Esophagus squamous epithelium (tissue), 4 donors: Measurements from ENCODE around the gene PERM1.

Experiments
- POLR2A ChIP-seq, 4 donors: fragments of 450-650 bp; IDR thresholded peaks; one replicate each; pipeline ENCODE4 v1.6.1; 2017; ENCODE audit warnings: antibody characterized with exemption in 4 of 4, mild to moderate bottlenecking in 4 of 4, moderate library complexity in 3 of 4
- TF ChIP-seq, protein P1 (sequence below), 6 experiments: fragments of 450-650 bp in 4 of 6; fragments of 200-600 bp in 2 of 6; sonication (generic) in 2 of 6; IDR thresholded peaks; one replicate each; pipeline ENCODE4 v1.5.1; 2016 to 2019; ENCODE audit warnings: antibody characterized with exemption in 6 of 6, mild to moderate bottlenecking in 4 of 6, moderate library complexity in 4 of 6

DNA sequence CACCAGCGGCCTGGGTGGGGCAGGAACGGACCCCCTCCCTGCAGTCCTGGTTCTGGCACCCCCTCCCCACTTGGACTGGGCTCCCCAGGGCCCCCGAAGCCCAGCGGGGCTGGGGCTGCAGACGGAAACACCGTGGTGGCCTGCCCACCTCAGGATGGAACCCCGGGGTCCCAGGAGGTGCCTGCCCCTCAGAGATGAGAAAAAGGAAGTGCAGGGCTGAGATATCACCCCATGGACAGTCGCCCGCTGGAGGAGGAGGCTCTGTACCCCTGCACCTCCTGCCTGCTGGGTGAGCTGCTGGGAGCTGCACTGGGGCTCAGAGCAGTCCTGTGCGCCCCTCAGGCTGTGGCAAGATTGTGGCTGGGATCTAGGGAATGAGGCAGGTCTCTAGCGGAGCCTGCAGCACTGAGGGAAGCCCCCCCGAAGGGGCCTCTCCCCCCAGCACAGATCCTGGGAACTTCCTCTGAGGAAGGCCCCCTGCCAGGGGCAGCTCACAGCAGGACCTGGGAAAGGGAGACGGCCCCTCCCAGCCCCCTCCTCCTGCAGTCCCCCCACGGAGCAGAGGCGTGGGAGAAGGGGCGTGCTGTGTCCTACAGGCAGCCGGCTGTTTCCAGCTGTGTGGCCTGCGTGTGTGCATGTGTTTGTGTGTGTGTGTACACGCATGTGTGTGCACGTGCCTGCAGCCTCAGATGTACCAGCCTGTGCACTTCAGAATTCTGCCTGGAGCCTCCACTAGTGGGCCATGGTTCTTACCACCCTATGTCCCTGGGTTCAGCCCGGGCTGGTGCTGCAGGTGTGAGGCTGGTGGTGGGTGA is 44.9 kb upstream of the PERM1 start:
- TF ChIP-seq, protein P1, sequence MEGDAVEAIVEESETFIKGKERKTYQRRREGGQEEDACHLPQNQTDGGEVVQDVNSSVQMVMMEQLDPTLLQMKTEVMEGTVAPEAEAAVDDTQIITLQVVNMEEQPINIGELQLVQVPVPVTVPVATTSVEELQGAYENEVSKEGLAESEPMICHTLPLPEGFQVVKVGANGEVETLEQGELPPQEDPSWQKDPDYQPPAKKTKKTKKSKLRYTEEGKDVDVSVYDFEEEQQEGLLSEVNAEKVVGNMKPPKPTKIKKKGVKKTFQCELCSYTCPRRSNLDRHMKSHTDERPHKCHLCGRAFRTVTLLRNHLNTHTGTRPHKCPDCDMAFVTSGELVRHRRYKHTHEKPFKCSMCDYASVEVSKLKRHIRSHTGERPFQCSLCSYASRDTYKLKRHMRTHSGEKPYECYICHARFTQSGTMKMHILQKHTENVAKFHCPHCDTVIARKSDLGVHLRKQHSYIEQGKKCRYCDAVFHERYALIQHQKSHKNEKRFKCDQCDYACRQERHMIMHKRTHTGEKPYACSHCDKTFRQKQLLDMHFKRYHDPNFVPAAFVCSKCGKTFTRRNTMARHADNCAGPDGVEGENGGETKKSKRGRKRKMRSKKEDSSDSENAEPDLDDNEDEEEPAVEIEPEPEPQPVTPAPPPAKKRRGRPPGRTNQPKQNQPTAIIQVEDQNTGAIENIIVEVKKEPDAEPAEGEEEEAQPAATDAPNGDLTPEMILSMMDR (IDR thresholded peaks at IDR 0.05), result no peak
- no peak for TF ChIP-seq POLR2A (IDR thresholded peaks at IDR 0.05)
